Measurements from ENCODE around the gene MARCKSL1. TPM values are rescaled to one million over a fixed set of nuclear protein-coding genes. Genes with fewer than 3 reads are reported as not detected.

The MARCKSL1 gene
- total RNA-seq, 2 experiments from 2014 or later = 120 to 288 TPM

DNA sequence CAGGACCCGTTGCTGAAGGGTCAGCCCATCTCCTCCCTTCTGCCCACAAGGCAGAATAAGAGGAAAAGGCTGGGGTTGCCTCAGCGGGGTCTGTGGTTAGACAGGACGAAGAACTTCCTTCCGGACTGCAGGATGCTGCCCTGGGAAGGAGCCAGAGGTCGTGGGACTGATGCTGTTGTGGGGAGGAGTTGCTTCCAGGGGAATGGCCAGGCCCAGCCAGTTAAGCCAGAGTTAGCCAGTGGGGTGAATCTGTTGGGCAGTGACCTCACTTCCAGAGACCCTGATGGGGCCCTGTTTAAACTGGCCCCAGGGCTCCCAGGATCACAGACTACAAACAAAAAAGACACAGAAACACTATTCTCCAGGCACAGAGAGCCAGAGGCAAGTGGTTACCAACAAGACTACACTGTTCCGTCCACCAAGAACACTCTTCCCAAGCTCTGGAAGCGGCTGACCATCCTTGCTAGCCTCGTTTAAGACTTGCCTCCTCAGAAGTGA is 13.2 kb upstream of the MARCKSL1 start:
- intact Hi-C loops (cut with micrococcal nuclease; ENCODE audit: unreplicated experiment) = no loop called here
- no peak overlapping the region for H3K4me3 ChIP-seq (ENCODE audit: low read depth, low read length, poor library complexity, severe bottlenecking)
- no TSS peak for BruUV-seq (replicated peaks)
- no peak for DNase-seq (ENCODE audit: low spot score)
- TF ChIP-seq EZH2phosphoT487 (IDR thresholded peaks at IDR 0.05; ENCODE audit: borderline replicate concordance, low read depth, low read length) (no peak), CTCF (conservative IDR thresholded peaks at IDR 0.05; ENCODE audit: low read length) (no peak)
- no peak overlapping the region for H3K27ac ChIP-seq (ENCODE audit: low read depth, low read length, poor library complexity, severe bottlenecking)
- POLR2A ChIA-PET = interaction anchor here (0.9 kb wide), 1 partner anchor 13 kb away, joined by 4 read pairs; the partner anchor contains the start of gene MARCKSL1
- H3K9me2 ChIP-seq (ENCODE audit: insufficient read depth, low read length) = no peaks in the 10 kb centered on the region
- H3K36me3 ChIP-seq (ENCODE audit: insufficient read depth, low read length) = no peaks in the 10 kb centered on the region
- H3K9me3 ChIP-seq (ENCODE audit: low read length) = peaks cover 8% of the 10 kb centered on the region; the same call in 1 of the 2 replicates
- H3K4me1 ChIP-seq (ENCODE audit: insufficient read depth, low read length, poor library complexity, severe bottlenecking) = peaks cover 38% of the 10 kb centered on the region
- H3K4me2 ChIP-seq (ENCODE audit: low read length) = no peak overlapping the region; the same call in 1 of the 2 replicates
- H2AFZ ChIP-seq (ENCODE audit: low read length) = no peak overlapping the region
- no peaks in the 10 kb centered on the region for H3K79me2 ChIP-seq (ENCODE audit: insufficient read depth, low read depth, low read length)
- CTCF ChIA-PET (ENCODE audit: unreplicated experiment) = no interaction called here
- no peaks in the 10 kb centered on the region for H4K20me1 ChIP-seq (ENCODE audit: insufficient read depth, low read length)

- Histone ChIP-seq H3K4me2 (ENCODE audit: low read length) (no peak overlapping the region), H2AFZ (ENCODE audit: low read length) (no peak overlapping the region), H4K20me1 (ENCODE audit: insufficient read depth, low read length) (no peaks in the 10 kb centered on the region), H3K4me1 (ENCODE audit: insufficient read depth, low read length, poor library complexity, severe bottlenecking) (peaks cover 16% of the 10 kb centered on the region), H3K4me3 (ENCODE audit: low read depth, low read length, poor library complexity, severe bottlenecking) (no peak overlapping the region), H3K79me2 (ENCODE audit: insufficient read depth, low read depth, low read length) (no peaks in the 10 kb centered on the region), H3K36me3 (ENCODE audit: insufficient read depth, low read length) (no peaks in the 10 kb centered on the region), H3K9me2 (ENCODE audit: insufficient read depth, low read length) (no peaks in the 10 kb centered on the region), H3K9me3 (ENCODE audit: low read length) (peaks cover 8% of the 10 kb centered on the region; the same call in 1 of the 2 replicates), H3K27ac (ENCODE audit: low read depth, low read length, poor library complexity, severe bottlenecking) (no peak overlapping the region)
- no TSS peak for BruUV-seq (replicated peaks)
- DNase-seq (ENCODE audit: low spot score) = no peak
- ChIA-PET CTCF (ENCODE audit: unreplicated experiment) (no interaction called here), POLR2A (interaction anchor here (1.0 kb wide), 1 partner anchor 10 kb away, joined by 4 read pairs; the partner anchor contains the start of gene MARCKSL1)
- intact Hi-C loops (cut with micrococcal nuclease; ENCODE audit: unreplicated experiment) = no loop called here
- TF ChIP-seq CTCF (conservative IDR thresholded peaks at IDR 0.05; ENCODE audit: low read length) (no peak), EZH2phosphoT487 (IDR thresholded peaks at IDR 0.05; ENCODE audit: borderline replicate concordance, low read depth, low read length) (no peak)
These were observed 10.6 kb upstream of the MARCKSL1 start for GRCh38 chr1:32346532-32347157.

DNA sequence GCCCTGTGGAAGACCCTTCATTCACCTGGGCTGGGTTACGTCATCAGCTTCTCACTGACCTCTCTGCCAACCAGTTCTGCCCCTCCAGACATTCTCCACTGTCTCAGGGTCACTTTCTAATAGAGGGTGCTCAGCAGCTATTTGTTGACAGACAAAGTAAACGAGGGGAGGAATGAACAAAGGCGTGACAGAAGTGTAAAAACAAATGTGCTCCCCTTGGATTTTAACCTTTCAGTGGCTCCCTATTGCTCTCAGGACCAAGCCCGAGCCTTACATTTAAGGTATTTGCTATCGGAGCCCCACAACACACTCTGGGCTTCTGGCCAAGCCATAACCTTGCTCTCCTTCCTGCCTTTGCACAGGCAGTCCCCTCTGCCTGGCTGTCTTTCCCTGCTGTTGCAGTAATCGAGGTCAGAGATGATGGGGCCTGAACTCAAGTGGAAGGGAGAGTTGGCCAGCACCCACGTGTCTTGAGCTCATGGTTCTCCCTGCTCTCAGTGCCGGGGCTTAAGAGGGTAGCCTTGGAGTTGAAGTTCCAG is 9.3 kb upstream of the MARCKSL1 start:
- Histone ChIP-seq H3K36me3 (ENCODE audit: insufficient read depth, low read length) (no peaks in the 10 kb centered on the region), H3K9me3 (ENCODE audit: low read length) (peaks cover 4% of the 10 kb centered on the region; the same call in 1 of the 2 replicates), H3K4me3 (ENCODE audit: low read depth, low read length, poor library complexity, severe bottlenecking) (no peak overlapping the region), H3K4me1 (ENCODE audit: insufficient read depth, low read length, poor library complexity, severe bottlenecking) (peaks cover 8% of the 10 kb centered on the region), H3K27ac (ENCODE audit: low read depth, low read length, poor library complexity, severe bottlenecking) (no peak overlapping the region), H3K79me2 (ENCODE audit: insufficient read depth, low read depth, low read length) (no peaks in the 10 kb centered on the region), H3K9me2 (ENCODE audit: insufficient read depth, low read length) (no peaks in the 10 kb centered on the region), H2AFZ (ENCODE audit: low read length) (no peak overlapping the region), H3K4me2 (ENCODE audit: low read length) (no peak overlapping the region), H4K20me1 (ENCODE audit: insufficient read depth, low read length) (no peaks in the 10 kb centered on the region)
- CTCF ChIA-PET (ENCODE audit: unreplicated experiment) = interaction anchor here (0.8 to 1.4 kb wide), 2 partner anchors 9 to 95 kb away, joined by 3 read pairs; partner anchors contain the start of gene MARCKSL1
- no TSS peak for BruUV-seq (replicated peaks)
- TF ChIP-seq CTCF (conservative IDR thresholded peaks at IDR 0.05; ENCODE audit: low read length) (no peak), EZH2phosphoT487 (IDR thresholded peaks at IDR 0.05; ENCODE audit: borderline replicate concordance, low read depth, low read length) (no peak)
- intact Hi-C loops (cut with micrococcal nuclease; ENCODE audit: unreplicated experiment) = no loop called here
- no peak for DNase-seq (ENCODE audit: low spot score)
- POLR2A ChIA-PET = interaction anchor here (0.6 kb wide), 1 partner anchor 240 kb away, joined by 3 read pairs; no protein-coding TSS in a partner anchor
